Measurements from ENCODE around the gene RCN2.
"Not testable (repeated sequence)": the region's sequence is repeated elsewhere in the genome, so short reads cannot be mapped to it uniquely, and the experiment has no call there.

Gene RCN2

DNA sequence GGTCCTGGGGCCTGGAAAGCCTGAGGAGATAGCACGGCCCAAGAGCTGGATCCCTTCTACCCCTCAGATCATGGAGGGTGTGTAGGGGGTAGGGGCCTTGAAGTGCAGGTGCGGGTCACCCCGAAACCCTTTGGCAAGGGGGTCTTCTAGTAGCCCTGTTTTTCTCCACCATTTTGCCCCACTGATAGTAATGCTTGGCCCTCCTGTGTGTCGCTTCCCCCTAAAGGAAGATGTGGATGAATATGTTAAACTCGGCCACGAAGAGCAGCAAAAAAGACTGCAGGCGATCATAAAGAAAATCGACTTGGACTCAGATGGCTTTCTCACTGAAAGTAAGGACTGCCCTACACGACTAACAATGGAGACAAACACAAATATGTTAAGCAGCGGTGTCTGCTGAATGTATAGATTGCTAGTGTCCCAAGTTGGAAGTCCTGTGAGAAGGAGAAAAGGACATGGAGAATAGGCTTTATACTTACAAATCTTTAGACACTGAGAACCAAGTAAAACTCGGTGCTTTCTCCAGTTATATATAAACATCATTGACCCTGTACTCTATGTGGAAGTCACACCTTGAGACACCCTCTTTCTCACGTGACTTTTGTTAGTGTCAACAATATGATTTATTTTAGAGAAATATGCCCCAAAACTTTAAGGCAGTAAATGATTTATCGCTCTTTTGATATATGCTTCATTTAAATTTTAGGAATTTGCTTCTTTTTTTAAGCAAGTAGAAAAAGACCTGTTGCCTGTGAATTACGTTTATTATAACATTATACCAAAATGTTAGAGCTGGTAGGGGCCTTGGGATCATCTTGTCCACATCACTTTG is 802 bp downstream of the RCN2 start:
- no peak for DNase-seq (ENCODE audit: low read depth)

DNA sequence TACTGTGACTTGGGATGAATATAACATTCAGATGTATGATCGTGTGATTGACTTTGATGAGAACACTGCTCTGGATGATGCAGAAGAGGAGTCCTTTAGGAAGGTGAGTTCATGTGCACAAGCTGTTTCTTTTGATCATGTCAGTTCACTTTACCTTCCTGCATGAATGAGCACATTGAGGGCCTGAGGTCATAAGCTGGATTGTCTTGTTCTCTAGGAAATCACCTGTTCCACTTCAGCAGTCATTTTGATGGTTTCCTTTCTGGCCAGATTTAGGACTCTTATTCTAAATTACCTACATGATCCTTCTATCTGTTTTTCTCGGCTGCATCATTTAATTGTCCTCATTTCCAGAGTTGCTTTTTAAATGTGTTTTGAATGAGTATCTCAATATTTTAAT is 4.1 kb downstream of the RCN2 start:
- no peak for DNase-seq (ENCODE audit: low read depth)

DNA sequence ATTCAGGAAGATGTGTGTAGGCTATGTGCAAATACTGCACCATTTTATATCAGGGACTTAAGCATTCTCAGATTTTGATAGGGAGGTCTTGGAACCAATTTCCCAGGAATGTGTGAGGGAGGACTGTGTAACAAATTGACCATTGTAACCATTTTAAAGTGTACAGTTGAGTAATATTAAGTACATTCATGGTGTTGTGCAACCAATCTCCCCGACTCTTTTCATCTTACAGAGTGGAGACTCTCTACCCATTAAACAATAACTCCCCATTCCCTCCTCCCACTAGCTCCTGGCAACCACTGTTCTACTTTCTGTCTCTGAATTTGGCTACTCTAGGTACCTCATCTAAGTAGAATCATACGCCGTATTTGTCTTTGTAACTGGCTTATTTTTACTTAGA is 5.1 kb downstream of the RCN2 start:
- no peak for DNase-seq (ENCODE audit: low read depth)

DNA sequence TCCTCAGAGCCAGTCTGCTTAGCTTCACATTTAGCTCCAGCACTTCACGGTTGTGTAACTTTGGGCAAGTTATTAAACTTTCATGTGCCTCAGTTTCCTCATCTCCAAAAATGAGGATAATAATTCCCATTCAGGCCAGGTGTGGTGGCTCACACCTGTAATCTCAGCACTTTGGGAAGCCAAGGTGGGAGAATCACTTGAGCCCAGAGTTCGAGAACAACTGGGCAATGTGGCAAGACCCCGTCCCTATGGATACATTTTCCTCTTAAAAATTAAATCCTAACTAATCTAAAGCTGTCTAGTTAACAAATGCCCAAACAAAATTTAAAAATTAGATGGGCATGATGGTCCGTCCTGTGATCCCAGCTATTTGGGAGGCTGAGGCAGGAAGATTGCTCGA is 7.2 kb downstream of the RCN2 start:
- no peak for DNase-seq (ENCODE audit: low read depth)

DNA sequence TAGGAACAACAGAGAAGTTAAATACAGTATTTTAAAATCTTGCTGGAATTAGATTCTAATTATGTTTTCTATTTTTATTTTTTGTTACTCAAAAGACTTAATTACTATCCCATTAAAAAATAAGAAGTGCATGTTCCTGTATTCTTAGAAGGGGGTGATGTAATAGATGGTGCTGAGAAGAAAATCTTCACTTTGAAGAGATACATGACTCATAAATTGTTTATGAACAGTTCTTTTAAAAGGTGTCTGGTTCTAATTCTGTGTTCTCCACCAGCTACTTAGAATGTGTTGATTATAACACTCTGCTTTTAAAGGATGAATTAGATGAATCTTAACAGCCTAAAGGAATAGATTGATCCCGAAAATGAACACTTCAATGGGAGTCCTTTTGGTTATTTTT is 8.2 kb downstream of the RCN2 start:
- no peak for DNase-seq (ENCODE audit: low read depth)

DNA sequence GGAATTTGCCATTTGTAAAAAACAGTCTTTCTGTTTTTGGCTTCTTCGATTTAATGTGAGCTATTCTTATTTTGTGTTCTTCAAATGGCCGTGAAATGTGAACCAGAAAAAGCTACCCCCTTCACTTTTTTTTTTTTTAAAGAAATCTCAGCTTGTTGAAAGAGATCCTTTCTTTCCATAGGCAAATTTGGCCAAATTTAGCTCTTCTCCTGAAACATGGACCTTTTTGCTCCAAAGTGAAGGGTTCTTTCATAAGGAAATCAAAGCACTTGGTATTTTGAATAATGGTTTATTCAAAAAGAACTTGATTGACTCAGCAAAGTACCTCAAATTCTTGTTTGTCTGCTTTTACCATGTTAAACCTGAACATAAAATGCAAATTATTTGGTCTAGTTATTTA is 10.1 kb downstream of the RCN2 start:
- no peak for DNase-seq (ENCODE audit: low read depth)

DNA sequence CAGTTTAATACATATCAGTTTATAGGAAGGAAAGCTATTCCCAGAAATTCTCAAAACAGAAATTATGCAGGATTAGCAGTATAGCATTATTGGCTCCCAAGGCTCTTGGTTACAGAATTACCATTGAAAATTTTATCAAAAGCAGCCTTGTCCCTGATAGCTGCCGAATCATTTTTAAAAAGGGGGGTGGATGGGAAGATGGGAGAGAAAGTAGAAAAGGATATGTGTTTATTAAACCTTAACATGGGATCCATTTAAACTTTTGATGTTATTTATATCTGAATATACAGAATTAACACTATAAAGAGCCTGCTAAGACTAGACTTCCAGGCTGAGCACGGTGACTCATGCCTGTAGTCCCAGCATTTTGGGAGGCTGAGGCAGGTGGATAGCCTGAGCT is 10.8 kb downstream of the RCN2 start:
- no peak for DNase-seq (ENCODE audit: low read depth)

DNA sequence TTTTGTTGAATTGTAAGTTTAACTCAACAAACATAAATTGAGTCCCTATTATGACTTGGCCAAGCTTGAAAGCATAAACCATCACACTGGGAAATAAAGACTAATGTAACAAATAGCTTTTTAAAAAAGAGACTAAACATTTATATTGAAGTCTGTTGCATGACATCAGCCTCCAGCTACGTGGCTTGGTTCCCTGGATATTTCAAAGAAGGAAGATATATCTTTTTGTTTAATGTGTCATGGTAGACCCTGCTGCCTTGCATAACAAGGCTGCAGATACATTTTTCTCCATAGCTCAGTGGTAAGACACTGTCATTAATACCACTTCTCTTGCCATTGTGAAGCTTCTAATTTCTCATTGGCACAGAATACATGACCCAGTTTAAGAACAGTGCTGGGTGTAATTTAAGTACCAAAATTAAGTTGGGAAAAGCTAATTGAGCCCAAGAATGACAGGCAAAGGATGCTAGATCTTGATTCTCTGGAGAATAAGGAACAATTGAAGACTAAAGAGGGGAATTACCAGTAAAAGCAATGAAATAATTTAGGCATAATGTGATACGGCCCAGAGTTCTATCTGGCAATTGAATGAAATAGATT is 14.0 kb downstream of the RCN2 start:
- no peak for DNase-seq (ENCODE audit: low read depth)

DNA sequence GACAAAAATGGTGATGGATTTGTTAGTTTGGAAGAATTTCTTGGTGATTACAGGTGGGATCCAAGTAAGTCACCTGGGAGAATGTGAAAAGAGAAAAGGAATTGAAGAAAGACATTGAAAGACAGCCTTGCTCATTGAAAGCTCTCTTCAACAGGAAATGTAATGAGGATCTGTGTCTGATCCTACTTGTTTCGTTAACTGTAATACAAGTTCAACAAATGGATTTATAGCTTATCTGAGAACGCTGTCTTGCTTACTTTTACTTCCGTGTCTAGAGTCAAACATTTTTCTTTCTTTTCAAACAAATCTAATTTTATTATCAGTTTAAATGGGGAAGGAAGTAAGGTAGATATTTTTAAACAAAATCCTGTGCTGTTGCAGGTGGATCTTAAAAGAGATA is 15.9 kb downstream of the RCN2 start:
- DNase-seq (ENCODE audit: low read depth), result no peak

DNA sequence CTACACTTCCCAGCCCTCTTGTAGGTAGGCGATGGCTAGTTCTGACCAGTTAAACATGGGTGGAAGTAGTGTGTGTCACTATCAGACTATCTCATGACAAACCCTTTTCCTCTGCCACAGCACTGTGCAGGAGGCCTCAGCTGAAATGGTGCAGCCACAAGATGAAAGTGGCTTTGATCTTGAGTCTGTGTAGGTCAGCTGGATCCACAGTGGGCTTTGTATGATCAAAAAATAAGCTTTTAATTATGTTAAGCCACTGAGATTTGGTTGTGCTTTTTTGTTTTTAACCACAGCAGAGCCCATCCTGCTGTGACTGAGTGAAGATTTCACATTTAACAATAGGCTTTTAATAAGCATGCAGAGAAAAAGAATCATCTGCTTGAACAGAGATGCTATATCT is 19.7 kb downstream of the RCN2 start:
- no peak for DNase-seq (ENCODE audit: low read depth)

DNA sequence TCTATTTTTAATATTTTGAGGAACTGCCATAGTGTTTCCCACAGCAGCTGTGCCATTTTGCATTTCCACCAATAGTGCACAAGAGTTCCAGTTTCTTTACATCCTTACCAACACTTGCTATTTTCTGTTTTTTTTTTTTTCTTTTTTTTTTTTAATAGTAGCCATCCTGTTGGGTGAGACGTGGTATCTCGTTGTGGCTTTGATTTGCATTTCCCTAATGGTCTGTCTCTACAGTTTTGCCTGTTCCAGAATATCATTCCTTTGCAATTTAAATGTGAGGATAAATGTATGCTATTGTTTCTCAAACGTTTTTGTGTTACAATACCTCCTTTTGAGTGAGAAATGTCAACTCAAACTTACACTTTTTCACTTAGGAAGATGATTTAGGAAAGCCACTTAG is 22.4 kb downstream of the RCN2 start:
- no peak for DNase-seq (ENCODE audit: low read depth)

DNA sequence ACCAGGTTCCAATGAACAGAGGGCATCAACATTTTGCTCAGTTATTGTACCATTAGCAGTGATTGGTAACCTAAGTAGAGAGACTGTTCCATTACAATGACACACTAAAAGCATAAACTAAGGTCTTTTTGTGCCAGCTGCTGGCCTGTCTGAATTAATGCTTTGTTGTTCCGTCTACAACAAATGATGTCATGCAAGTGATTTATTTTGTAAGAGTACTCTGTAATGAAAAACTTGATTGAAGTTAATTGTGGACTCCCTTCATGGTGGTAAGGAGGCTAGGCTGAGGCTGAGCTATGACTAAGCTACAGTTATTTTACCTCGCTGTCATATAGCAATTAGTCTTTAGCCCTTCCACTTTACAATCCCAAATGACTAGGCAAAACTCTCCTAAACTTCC is 23.2 kb downstream of the RCN2 start:
- DNase-seq (ENCODE audit: low read depth), result no peak

DNA sequence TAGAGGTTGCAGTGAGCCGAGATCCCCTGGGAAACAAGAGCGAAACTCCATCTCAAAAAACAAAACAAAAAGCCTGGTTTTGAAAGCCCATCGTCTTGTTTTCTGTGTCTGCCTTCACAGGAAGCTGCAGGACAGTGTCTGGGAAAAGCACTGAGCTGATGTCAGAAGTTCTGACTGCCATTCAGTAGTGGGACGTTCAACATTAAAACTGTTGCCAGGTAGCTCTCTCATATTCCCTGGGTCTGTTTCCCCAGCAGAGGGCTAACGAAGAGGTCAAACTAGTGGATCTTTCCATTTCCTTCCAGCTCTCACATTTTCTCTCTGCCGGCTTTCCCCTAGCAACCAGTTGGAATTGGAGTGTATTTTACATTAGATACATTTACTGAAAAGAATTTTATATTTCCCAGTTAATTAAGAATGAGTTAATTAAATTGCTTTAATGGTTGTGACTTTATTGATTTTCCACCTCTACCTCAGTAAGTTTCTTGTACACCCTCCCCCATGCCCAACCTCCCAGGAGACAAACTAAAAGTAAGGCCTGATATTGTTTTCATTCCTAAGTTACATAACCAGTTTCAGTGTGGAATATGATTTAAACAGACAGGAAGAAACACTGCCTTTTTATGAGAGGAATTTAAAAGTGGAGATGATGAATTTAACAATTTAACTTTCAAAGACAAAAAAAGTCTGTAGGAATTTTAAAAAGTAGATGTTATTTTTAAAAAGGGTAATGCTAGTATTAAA is 29.9 kb downstream of the RCN2 start:
- no peak for DNase-seq (ENCODE audit: low read depth)

DNA sequence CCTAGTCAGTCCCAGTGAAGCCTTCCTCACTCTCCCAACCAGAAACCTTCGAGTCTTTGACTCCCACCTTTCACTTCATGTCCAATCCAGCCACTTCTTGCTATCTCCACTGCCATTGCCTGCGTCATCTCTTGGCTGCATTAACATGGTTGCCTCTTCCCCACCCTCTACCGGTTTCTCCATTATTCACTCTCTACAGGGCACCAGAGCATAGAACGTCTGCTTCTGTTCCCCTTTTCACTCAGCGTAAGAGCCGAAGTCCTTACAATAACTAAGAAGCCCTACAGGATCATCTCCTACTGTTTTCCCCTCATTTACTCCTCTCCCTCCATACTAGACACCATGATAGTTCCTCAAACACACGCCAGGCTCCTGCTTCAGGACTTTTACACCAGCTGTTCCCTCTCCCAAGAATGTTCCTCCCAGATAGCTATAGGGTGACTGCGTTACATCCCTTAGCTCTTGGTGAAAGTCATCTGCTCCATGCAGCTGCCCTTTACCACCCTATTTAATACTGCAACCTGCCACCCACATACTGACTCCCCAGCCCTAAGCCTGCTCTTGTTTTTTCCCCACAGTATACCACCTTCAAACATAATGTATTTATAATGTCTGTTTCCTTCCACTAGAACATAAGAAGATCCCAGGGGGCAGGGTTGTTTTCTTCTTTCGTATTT is 30.9 kb downstream of the RCN2 start:
- no peak for DNase-seq (ENCODE audit: low read depth)

DNA sequence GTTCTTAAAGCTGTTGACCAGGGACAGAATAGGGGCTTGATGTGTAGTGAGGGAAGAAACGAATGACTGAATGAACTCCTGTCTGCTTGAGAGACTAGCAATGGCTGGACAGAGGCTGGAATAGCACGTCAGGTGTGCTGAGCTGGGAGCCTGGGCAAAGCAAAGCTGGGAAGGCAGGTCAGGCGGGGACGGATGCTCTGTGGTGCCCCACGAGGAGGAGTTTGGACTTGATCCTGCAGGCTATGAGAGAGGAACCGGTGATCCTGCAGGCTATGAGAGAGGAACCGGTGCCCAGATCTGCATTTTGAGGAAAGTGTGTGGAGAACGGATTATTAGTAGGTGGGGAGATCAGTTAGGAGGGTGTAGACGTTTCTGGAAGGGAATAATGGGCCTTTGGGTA is 32.0 kb downstream of the RCN2 start:
- DNase-seq (ENCODE audit: low read depth), result no peak

DNA sequence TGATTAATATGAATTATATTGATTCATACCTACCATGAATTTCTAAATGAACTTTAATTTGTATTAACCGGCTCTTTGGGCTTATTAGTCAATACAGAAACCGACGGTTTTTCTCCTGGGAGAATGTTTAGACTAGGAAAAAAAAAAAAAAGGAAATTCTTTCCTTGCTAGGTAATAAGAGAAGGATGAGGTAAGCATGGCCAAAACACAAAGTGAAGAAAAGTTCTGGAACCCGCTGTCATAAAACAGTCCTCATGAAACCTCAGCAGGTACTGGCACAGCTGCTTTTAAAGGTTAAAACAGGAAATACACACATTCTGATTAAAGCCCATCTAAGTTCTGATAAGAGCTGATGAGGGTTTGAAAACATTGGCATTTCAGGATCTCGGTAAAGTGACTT is 32.6 kb downstream of the RCN2 start:
- DNase-seq (ENCODE audit: low read depth), result no peak

DNA sequence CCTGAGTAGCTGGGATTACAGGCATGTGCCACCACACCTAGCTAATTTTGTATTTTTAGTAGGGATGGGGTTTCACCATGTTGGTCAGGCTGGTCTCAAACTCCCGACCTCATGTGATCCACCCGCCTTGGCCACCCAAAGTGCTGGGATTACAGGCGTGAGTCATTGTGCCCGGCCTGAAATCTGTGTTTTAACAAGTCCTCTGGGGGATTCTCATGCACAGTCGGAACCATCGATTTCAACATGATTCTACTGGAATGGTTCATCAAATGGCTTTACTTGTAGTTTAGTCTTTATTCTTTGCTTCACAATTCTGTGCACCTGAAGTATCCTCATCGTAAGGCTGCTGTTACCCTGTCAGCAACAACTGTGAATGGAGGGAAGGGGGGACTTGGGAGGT is 34.5 kb downstream of the RCN2 start:
- not testable (repeated sequence) for DNase-seq (ENCODE audit: low read depth)

DNA sequence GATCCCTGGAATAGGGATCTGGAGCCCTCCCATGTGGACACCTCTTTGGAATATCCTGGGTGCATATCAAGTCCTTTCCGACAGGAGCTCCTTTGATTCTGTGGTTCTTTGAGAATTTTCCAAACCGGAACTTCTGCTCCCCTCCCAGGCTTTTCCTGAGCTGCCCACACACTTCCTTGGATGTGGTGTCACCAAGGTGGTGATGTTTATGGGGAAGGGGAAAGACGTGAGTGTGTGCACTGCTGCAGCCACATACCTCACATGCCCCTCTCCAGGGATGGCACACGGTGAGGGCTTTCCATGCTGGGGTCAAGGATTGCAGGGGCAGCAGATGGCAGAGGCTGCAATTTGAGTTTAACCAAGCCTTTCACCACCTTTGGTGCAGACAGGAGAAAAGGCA is 35.5 kb downstream of the RCN2 start:
- DNase-seq (ENCODE audit: low read depth), result no peak

DNA sequence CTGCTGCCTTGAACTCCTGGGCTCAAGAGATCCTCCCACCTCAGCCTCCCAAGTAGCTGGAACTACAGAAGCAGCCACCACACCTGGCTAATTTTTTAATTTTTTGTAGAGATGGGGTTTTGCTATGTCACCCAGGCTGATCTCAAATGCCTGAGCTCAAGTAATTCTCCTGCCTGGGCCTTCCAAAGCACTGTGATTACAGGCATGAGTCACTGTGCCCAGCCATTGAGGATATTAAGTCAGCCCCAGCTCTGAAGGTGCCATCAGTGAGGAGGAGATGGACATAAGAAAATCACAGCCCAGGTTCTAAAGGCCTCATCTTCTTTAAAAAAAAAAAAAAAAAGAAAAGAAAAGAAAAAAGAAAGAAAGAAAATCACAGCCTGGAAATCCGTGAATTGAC is 36.8 kb downstream of the RCN2 start:
- DNase-seq (ENCODE audit: low read depth), result no peak

DNA sequence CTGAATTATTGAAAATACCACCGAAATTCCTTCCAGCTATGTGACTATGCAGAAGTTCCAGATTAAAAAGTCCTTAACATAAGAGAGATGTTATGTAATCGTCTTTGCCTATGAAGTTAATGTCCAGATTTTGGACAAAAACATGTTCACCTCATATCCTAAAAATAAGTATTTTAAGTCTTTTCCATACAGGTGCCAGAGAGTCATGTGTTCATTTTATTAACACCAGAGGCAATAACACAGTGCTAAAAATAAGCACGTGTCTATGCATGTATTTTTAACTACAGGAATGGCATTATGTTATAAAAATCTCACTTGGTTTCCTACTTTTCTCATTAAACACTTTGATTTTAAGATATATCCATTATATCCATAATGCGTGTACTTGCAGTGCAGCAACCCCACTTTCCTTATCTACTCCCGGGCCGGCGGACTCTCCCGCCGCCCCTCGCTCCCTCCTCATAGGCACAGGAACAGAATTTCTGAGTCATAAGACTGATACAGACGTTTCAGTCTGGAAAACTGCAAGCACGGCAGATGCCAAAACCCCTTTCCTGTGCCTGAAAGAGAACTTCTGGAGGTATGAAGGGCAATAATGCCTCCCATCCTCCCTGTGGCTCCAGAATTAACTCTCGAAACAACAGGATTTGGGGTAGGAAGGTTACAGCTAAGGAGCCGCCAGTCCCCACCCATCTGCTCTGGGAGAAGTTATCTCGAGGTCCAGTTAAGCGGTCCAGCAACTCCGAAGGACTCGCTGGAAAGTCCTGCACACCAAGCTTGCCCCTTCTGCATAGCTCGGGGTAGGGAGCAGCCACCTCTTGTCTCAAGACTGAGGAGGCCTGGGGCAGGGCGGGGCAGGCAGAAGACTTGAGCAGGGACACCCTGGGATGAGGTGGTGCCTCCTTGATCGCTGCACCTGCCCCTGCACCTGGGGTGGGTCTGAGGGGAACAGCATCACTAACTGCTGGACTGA is 41.1 kb downstream of the RCN2 start:
- DNase-seq (ENCODE audit: low read depth), result no peak

DNA sequence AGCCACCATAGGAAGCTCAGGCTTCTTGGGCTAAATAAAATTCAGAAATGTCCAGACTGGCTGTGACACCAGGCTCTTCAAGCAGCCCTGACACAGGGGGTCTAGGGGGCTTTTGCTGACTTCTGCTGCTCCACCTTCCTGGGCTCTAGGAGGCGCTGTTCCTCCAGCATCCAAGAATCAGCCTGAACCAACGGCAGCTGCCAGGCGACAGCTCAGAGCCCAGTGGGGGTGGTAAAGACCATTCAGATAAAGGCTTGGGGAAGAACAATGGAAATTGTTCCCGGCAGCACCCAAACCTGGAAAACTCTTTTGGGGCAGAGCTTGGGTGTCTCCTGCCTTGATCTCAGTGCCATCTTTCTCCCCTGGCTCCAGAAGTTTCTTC is 41.8 kb downstream of the RCN2 start:
- peak; percentile 47 for DNase-seq (ENCODE audit: low read depth)

DNA sequence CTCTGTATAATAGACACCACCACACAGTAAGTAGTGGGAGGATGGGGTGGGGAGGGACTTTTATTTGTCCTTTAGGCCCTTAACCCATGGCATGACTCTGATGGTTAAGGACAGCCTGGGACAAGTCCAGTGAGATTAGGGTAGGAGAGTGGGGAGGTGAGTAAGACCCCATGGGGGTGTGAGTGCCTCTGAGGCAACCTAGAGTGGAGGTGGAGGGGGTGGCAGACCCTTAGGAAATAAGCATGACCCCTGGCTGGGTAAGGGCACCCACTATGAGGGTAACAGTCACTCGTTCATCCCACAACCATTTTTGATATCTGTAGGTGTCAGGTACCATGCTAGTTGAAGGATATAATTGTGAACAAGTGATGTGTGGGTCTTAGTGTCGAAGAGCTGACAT is 42.4 kb downstream of the RCN2 start:
- DNase-seq (ENCODE audit: low read depth), result no peak

All from activated T-helper 1 cell treated with Interleukin-2 at 50 U/mL for 16 hours (primary cell).